Subcutaneous adipose tissue (tissue), 4 donors: ENCODE measurements around the gene PNPLA3. TPM values are rescaled to one million over a fixed set of nuclear protein-coding genes. Genes with fewer than 3 reads are reported as not detected.

Source experiments
- total RNA-seq, 4 donors: library from RNA; depleted of rRNA; stranded (reverse); fragments of >200 nt; gene quantifications; one replicate each; pipeline ENCODE4 v1.1.0, GENCODE V29; 2016
- TF ChIP-seq, protein P1 (sequence below): fragments of 450-650 bp; IDR thresholded peaks from one replicate; pipeline ENCODE4 v1.5.1; 2016; ENCODE audit warnings: low read depth, mild to moderate bottlenecking, control low read depth, antibody characterized with exemption, moderate library complexity

The PNPLA3 gene
- total RNA-seq, 4 donors from 2014 or later: 2.3 to 6.6 (median 3.1) TPM

DNA sequence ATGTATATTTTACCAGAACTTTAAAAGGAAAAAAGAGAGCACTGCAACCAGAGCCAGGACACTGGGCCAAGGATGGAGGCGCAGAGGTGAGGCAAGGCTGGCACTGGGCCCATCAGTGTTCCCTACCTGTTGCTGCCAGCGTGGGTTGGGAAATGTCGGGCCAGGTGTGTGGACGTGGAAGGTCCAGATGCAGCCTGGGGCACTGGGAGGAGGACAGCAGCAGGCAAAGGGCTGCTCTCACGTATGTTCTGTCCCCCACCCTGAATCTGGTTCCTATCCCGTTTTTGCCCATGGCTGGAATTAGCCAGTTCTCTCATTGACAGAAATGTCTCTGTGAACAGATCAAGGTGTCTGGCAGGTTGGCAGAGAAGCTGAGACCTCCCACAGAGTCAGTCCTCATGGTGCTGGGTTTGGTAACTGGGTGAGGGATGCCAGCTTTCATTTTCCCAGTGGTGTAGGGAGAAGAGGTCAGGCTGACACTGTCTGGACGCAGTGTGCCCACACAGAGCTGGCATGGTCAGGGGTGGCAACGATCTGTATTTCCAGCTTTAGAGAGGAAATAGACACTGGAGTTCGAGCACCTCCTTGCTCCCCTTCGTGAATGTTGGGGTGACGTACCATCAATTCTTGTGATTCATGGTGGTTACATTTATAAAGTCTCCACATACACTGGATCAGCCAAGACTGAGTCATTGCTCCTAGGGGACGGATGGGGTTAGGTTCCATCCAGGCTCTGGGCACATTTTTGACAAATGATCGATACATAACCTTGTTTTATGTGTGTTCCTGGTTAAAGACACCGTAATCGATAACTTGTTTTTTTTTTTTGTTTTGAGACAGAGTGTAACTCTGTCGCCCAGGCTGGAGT, 4.3 kb upstream of the PNPLA3 start:
- TF ChIP-seq, protein P1, sequence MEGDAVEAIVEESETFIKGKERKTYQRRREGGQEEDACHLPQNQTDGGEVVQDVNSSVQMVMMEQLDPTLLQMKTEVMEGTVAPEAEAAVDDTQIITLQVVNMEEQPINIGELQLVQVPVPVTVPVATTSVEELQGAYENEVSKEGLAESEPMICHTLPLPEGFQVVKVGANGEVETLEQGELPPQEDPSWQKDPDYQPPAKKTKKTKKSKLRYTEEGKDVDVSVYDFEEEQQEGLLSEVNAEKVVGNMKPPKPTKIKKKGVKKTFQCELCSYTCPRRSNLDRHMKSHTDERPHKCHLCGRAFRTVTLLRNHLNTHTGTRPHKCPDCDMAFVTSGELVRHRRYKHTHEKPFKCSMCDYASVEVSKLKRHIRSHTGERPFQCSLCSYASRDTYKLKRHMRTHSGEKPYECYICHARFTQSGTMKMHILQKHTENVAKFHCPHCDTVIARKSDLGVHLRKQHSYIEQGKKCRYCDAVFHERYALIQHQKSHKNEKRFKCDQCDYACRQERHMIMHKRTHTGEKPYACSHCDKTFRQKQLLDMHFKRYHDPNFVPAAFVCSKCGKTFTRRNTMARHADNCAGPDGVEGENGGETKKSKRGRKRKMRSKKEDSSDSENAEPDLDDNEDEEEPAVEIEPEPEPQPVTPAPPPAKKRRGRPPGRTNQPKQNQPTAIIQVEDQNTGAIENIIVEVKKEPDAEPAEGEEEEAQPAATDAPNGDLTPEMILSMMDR: no peak

DNA sequence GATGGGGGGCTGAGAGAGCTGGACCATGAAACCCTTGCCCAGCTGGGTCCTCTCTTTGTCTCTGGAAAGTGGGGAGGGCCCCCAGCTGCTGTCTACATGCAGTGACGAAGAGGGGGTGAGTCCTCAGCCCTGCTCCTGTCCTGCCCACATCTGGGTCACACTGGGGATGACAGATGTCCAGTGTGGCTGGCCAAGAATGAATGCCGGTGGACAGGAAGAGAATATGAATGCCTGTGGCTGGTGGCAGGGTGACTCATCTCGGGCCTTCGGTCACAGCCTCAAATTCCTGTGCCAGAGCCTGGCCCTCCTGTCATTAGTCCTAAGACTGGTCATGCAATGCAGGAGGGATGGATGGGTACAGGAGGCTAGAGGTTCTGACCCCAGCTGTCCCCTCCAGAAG, 2.2 kb upstream of the PNPLA3 start:
- TF ChIP-seq, protein P1: no peak

DNA sequence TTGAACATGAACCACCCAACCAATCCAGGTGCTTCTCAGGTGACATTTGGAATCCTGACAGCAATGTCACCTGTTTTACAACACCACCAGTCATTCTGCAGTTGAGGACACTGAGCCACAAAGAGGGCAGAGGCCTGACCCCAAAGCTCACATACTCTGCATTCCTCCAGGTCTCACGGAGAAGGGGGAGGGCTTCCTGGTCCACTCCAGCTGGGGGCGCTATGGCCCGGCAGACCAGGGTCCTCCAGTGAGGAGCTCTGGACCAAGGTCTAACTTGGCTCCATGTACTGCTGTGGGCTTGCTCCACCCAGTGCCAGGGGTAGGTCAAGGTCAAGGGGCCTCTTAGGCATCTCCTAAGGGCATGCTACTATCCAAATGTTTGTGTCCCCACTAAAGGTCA, 1.5 kb upstream of the PNPLA3 start:
- TF ChIP-seq, protein P1: no peak

DNA sequence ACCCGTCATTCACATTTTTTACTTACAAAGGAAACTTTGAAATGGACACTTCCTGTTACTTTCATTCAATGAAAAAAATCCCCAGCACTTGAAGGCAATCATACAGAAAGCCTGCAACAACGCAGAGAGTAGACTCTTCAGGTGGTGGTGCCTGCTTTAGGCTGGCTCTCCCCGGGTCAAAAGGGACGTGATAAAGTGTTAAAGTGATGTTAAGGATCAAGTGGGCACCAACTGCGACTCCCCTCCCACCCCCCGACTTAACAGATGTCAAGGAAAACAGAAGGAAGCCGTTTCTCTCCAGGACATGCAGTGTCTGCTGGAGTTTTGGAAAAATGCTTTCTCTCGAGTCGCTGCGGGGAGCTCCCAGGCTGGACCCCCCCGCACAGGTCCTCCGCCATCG, 414 bp upstream of the PNPLA3 start:
- TF ChIP-seq, protein P1: no peak

DNA sequence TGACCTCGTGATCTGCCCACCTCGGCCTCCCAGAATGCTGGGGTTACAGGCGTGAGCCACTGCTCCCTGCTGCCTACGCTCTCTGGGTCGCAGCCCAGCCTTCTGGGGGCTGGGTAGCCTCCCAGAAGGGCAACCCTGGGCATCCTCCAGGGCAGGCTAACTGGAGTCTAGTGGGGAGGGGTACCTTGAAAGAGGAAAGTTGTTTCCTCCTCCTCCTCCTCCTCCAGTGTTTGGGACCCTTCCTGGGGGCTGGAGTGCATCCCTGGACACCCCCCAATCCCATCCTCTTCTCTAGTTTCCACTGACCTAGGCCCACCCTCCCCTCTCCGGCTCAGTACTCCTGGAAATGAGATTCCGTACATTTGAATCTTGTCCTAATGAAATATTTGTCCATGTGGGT, 1.3 kb downstream of the PNPLA3 start:
- TF ChIP-seq, protein P1: no peak

DNA sequence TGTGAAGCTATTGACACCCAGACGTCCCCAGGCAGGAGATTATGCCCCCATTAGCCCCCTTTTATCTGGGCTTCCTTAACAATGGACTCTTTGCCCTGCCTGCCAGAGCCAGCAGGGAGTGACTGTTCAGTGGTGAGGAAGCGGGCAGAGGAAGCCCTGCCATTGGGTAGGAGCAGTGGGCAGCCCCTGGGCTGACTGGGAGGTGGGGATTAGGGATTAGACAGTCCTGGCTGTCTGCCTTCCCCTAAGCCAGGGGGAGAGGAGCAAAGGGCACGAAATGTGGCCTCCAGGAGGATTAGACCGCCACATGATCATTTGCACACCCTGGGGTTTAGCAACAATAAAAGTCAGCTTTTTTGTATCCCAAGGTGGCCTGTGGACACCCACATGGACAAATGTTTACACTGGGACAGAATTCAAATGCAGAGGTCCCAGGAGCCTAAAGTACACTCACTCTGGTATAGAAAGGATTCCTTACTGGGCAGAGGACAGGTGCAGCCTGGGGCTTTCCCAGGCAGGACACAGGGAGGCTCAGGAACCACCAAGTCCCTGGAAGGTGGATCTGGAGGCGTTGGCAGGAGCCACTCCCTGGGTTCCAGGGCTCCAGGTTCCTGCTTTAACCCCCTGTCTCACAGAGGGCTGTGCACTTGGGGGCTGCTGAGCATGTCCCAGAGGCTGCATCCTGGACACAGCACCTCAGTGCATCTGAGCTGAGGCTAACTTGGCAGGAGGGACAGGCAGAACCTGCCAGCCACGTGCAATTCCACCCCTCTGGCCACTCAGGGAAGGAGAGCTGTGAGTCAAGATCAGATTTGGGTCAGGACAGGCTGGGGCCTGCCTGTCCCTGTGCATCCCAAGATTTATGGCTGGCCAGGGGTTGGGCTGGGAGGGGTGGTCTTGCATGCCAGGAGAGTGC, 2.1 kb downstream of the PNPLA3 start:
- TF ChIP-seq, protein P1: no peak

DNA sequence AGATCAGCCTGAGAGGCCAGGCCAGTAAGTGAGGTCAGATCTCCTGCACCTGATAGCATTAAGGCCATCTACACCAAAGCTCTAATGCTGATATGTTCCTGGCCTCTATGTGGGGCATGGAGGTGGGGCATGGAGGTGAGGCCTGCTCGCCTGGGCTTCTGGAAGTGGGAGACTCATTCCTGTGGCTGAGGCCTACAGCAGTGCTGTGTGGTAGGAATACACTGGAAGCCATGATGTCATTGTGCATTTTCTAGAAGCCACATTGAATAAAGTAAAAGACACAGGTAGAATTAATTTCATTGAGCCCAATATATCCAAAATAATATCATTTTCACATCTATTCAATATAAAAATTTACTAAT, 2.7 kb downstream of the PNPLA3 start:
- TF ChIP-seq, protein P1: no peak
